ENCODE measurements around the gene ADAMTS9. TPM values are rescaled to one million over a fixed set of nuclear protein-coding genes. Genes with fewer than 3 reads are reported as not detected.

ADAMTS9 gene
- total RNA-seq, 1 experiment from 2014 or later = 1.8 TPM

DNA sequence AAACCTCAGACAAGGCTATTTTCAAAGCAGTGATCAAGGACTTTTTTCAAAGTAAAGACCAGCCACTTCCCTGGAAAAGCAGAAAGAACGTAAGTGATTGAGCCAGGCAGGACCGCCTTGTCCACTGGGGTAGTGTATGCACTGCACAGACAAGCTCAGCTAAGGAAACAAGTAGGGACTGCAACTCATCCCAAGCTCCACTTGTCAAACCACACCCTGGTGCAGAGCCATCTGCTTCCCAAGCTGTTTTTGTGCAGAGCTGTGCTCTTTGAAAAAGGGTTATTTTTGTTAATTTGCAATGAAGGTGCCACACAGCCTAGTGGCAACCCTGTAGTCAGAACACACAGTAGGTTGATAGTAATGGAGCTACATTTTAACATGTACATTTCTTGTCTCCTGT lies 193.3 kb downstream of the ADAMTS9 start:
- ChIA-PET POLR2A (interaction anchor here (0.7 kb wide), 1 partner anchor 377 kb away, joined by 4 read pairs; no protein-coding TSS in a partner anchor), CTCF (interaction anchor here (4.1 kb wide), 1 partner anchor 10 kb away, joined by 36 read pairs; no protein-coding TSS in a partner anchor)
- TF ChIP-seq, protein P1, sequence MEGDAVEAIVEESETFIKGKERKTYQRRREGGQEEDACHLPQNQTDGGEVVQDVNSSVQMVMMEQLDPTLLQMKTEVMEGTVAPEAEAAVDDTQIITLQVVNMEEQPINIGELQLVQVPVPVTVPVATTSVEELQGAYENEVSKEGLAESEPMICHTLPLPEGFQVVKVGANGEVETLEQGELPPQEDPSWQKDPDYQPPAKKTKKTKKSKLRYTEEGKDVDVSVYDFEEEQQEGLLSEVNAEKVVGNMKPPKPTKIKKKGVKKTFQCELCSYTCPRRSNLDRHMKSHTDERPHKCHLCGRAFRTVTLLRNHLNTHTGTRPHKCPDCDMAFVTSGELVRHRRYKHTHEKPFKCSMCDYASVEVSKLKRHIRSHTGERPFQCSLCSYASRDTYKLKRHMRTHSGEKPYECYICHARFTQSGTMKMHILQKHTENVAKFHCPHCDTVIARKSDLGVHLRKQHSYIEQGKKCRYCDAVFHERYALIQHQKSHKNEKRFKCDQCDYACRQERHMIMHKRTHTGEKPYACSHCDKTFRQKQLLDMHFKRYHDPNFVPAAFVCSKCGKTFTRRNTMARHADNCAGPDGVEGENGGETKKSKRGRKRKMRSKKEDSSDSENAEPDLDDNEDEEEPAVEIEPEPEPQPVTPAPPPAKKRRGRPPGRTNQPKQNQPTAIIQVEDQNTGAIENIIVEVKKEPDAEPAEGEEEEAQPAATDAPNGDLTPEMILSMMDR (IDR thresholded peaks at IDR 0.05; ENCODE audit: unreplicated experiment) = no peak
- H3K4me1 Mint-ChIP-seq (ENCODE audit: insufficient read depth, unreplicated experiment) = no peaks in the 10 kb centered on the region
- DNase-seq (ENCODE audit: unreplicated experiment) = no peak
- H3K36me3 Mint-ChIP-seq (ENCODE audit: insufficient read depth, unreplicated experiment) = no peaks in the 10 kb centered on the region
- no TSS peak for BruUV-seq (replicated peaks)
- no peaks in the 10 kb centered on the region for H3K9me3 Mint-ChIP-seq (ENCODE audit: unreplicated experiment)
- no peak overlapping the region for H3K4me3 Mint-ChIP-seq (ENCODE audit: unreplicated experiment)
- no peaks in the 10 kb centered on the region for H3K27me3 Mint-ChIP-seq (ENCODE audit: insufficient read depth, unreplicated experiment)
- intact Hi-C loops (cut with micrococcal nuclease) = no loop called here
- no peak overlapping the region for H3K27ac Mint-ChIP-seq (ENCODE audit: low read depth, unreplicated experiment)

DNA sequence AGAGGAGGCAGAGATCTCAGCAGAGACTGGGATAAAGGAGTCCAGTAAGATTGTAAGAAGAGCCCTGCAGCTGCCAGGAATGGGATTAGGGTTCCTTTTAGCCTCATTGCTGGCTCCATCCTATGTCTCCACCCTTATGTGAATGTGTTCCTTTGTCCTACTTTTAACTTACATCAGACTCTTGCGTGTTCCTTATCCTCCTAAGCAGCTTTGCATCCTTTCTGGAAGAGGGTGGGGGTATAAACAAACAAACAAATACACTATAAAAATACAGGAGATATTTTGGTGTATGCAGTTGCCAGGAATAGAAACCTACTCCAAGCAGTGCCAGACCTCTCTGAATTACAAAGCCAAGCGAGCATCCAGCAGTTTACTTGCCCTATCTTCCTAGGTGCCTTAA lies 194.7 kb downstream of the ADAMTS9 start:
- H3K4me1 Mint-ChIP-seq (ENCODE audit: insufficient read depth, unreplicated experiment) = no peaks in the 10 kb centered on the region
- intact Hi-C loops (cut with micrococcal nuclease) = no loop called here
- ChIA-PET CTCF (interaction anchor here (4.1 kb wide), 1 partner anchor 9 kb away, joined by 36 read pairs; no protein-coding TSS in a partner anchor), POLR2A (no interaction called here)
- H3K9me3 Mint-ChIP-seq (ENCODE audit: unreplicated experiment) = no peaks in the 10 kb centered on the region
- no TSS peak for BruUV-seq (replicated peaks)
- H3K4me3 Mint-ChIP-seq (ENCODE audit: unreplicated experiment) = no peak overlapping the region
- no peaks in the 10 kb centered on the region for H3K36me3 Mint-ChIP-seq (ENCODE audit: insufficient read depth, unreplicated experiment)
- TF ChIP-seq, protein P1 (IDR thresholded peaks at IDR 0.05; ENCODE audit: unreplicated experiment) = no peak
- no peak for DNase-seq (ENCODE audit: unreplicated experiment)
- no peak overlapping the region for H3K27ac Mint-ChIP-seq (ENCODE audit: low read depth, unreplicated experiment)
- no peaks in the 10 kb centered on the region for H3K27me3 Mint-ChIP-seq (ENCODE audit: insufficient read depth, unreplicated experiment)

DNA sequence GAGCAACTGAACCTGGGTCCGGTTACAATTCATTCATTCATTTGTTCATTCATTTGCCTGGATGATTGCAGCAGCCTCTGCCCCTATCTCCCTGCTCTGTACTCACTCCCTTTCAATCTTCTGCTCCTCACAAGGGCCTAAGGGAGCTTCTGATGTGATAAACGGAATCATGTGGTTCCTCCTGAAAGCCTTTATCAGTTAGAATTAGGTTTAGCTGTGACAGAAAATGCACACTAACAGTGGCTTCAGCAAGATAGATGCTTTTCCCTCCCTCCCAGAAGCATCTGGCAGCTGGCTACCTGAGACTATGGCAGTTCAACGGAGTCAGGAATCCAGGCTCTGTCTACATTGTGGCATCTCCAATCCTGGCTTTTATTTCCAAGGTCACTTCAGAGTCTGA lies 196.0 kb downstream of the ADAMTS9 start:
- no TSS peak for BruUV-seq (replicated peaks)
- CTCF ChIA-PET = interaction anchor here (0.6 to 0.8 kb wide), 2 partner anchors 530 to 1292 kb away, joined by 3 to 4 read pairs; no protein-coding TSS in a partner anchor
- TF ChIP-seq, protein P1 (IDR thresholded peaks at IDR 0.05; ENCODE audit: unreplicated experiment) = no peak

DNA sequence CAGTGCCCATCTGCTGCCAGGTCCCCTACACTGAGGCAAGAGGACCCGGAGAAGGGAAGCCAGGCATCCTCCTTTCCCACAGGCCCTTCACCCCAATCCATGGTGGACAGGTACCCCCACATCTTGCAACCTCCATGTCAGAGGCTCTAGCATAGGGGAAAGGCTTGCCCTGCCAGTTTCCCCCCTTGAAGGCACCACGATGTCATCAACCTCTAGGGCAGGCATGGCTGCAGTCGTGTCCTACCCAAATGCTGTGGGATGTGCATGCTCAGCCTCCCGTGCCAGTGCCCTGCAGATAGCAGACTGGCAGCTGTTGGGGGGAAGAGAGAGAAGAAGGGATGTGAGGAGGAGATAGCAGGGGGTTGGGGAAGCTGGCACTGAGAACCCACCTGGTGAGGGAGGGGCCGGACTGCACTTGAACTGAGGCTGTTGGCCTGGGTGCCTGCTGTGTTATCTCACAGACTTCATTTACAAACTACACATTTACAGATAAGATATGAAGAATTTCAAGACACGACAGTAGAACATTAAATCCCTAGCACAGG lies 197.5 kb downstream of the ADAMTS9 start:
- no peak overlapping the region for H3K27ac Mint-ChIP-seq (ENCODE audit: low read depth, unreplicated experiment)
- no peaks in the 10 kb centered on the region for H3K36me3 Mint-ChIP-seq (ENCODE audit: insufficient read depth, unreplicated experiment)
- H3K4me1 Mint-ChIP-seq (ENCODE audit: insufficient read depth, unreplicated experiment) = no peaks in the 10 kb centered on the region
- no peaks in the 10 kb centered on the region for H3K9me3 Mint-ChIP-seq (ENCODE audit: unreplicated experiment)
- H3K27me3 Mint-ChIP-seq (ENCODE audit: insufficient read depth, unreplicated experiment) = no peaks in the 10 kb centered on the region
- POLR2A ChIA-PET = no interaction called here
- no TSS peak for BruUV-seq (replicated peaks)
- H3K4me3 Mint-ChIP-seq (ENCODE audit: unreplicated experiment) = no peak overlapping the region
- TF ChIP-seq, protein P1 (IDR thresholded peaks at IDR 0.05; ENCODE audit: unreplicated experiment) = no peak
- no peak for DNase-seq (ENCODE audit: unreplicated experiment)
- CTCF ChIA-PET = interaction anchor here (0.6 to 1.0 kb wide), 3 partner anchors 394 to 530 kb away, joined by 3 to 4 read pairs (median 3); no protein-coding TSS in a partner anchor
- intact Hi-C loops (cut with micrococcal nuclease) = no loop called here

More for the DNA sequence above, 196.0 kb downstream of the ADAMTS9 start:
- H3K4me1 Mint-ChIP-seq (ENCODE audit: insufficient read depth, unreplicated experiment) = no peaks in the 10 kb centered on the region
- H3K9me3 Mint-ChIP-seq (ENCODE audit: unreplicated experiment) = no peaks in the 10 kb centered on the region
- POLR2A ChIA-PET = no interaction called here
- no peak overlapping the region for H3K27ac Mint-ChIP-seq (ENCODE audit: low read depth, unreplicated experiment)
- no peak for DNase-seq (ENCODE audit: unreplicated experiment)
- no peaks in the 10 kb centered on the region for H3K27me3 Mint-ChIP-seq (ENCODE audit: insufficient read depth, unreplicated experiment)
- H3K36me3 Mint-ChIP-seq (ENCODE audit: insufficient read depth, unreplicated experiment) = no peaks in the 10 kb centered on the region
- intact Hi-C loops (cut with micrococcal nuclease) = no loop called here
- no peak overlapping the region for H3K4me3 Mint-ChIP-seq (ENCODE audit: unreplicated experiment)

Measured in MCF 10A (cell line).